Parathyroid adenoma (tissue), 2 donors: Measurements from ENCODE around the gene EIPR1.

Experiments
- H2AFZ ChIP-seq: fragments of 300-600 bp; sonication (generic); one replicate; pipeline ENCODE4 v1.7.0; 2017; ENCODE audit warnings: antibody characterized with exemption, mild to moderate bottlenecking
- H3K27ac ChIP-seq: fragments of 300-600 bp; sonication (generic); one replicate; pipeline ENCODE4 v1.7.0; 2017
- H3K27me3 ChIP-seq: fragments of 300-600 bp; sonication (generic); one replicate; pipeline ENCODE4 v1.7.0; 2017; ENCODE audit warnings: low read length; ENCODE audit not compliant: control insufficient read depth, insufficient read depth
- H3K36me3 ChIP-seq: fragments of 300-600 bp; sonication (generic); one replicate; pipeline ENCODE4 v1.7.0; 2017; ENCODE audit warnings: low read length; ENCODE audit not compliant: control insufficient read depth, insufficient read depth
- H3K4me1 ChIP-seq: fragments of 300-600 bp; sonication (generic); one replicate; pipeline ENCODE4 v1.7.0; 2017; ENCODE audit warnings: control low read depth
- H3K4me2 ChIP-seq: fragments of 300-600 bp; sonication (generic); one replicate; pipeline ENCODE4 v1.7.0; 2017; ENCODE audit warnings: low read length
- H3K4me3 ChIP-seq: fragments of 300-600 bp; sonication (generic); one replicate; pipeline ENCODE4 v1.7.0; 2017; ENCODE audit warnings: low read depth, low read length
- H3K79me2 ChIP-seq: fragments of 300-600 bp; sonication (generic); one replicate; pipeline ENCODE4 v1.7.0; 2017; ENCODE audit warnings: control low read depth
- H3K9ac ChIP-seq: fragments of 300-600 bp; sonication (generic); one replicate; pipeline ENCODE4 v1.7.0; 2017; ENCODE audit warnings: mild to moderate bottlenecking
- H3K9me3 ChIP-seq: fragments of 300-600 bp; sonication (generic); one replicate; pipeline ENCODE4 v1.7.0; 2017; ENCODE audit warnings: low read length; ENCODE audit not compliant: control insufficient read depth
- TF ChIP-seq, protein P1 (sequence below): fragments of 300-600 bp; sonication (generic); IDR thresholded peaks from one replicate; pipeline ENCODE4 v1.7.0; 2017; ENCODE audit warnings: antibody characterized with exemption, mild to moderate bottlenecking
- donor health status: primary hyperparathyroidism.

Gene EIPR1

DNA sequence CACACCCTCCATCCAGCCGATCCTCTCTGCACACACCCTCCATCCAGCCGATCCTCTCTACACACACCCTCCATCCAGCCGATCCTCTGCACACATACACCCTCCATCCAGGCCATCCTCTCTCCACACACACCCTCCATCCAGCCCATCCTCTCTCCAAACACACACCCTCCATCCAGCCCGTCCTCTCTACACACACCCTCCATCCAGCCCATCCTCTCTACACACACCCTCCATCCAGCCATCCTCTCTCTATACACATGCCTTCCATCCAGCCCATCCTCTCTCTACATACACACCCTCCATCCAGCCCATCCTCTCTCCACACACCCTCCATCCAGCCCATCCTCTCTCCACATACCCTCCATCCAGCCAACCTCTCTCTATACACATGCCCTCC is 83.1 kb downstream of the EIPR1 start:
- TF ChIP-seq, protein P1, sequence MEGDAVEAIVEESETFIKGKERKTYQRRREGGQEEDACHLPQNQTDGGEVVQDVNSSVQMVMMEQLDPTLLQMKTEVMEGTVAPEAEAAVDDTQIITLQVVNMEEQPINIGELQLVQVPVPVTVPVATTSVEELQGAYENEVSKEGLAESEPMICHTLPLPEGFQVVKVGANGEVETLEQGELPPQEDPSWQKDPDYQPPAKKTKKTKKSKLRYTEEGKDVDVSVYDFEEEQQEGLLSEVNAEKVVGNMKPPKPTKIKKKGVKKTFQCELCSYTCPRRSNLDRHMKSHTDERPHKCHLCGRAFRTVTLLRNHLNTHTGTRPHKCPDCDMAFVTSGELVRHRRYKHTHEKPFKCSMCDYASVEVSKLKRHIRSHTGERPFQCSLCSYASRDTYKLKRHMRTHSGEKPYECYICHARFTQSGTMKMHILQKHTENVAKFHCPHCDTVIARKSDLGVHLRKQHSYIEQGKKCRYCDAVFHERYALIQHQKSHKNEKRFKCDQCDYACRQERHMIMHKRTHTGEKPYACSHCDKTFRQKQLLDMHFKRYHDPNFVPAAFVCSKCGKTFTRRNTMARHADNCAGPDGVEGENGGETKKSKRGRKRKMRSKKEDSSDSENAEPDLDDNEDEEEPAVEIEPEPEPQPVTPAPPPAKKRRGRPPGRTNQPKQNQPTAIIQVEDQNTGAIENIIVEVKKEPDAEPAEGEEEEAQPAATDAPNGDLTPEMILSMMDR: no peak
- Histone ChIP-seq H2AFZ (no peak overlapping the region), H3K27ac (peak overlapping the region; percentile 83)

DNA sequence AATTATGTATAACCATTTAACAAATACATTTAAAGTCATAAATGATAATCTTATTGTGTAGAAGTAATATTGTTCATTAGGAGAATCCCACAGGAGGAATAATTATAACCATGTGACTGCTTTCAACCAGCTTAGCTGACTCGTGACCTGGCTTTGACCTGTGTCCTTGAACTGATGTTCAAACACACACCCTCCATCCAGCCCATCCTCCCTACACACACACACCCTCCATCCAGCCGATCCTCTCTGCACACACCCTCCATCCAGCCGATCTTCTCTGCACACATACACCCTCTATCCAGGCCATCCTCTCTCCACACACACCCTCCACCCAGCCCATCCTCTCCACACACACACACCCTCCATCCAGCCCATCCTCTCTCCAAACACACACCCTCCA is 83.5 kb downstream of the EIPR1 start:
- H3K9ac ChIP-seq: no peak overlapping the region
- peaks cover 67% of the 10 kb centered on the region for H3K4me1 ChIP-seq
- H3K4me2 ChIP-seq: no peak overlapping the region
- no peak overlapping the region for H2AFZ ChIP-seq
- H3K79me2 ChIP-seq: peaks cover 9% of the 10 kb centered on the region
- no peaks in the 10 kb centered on the region for H3K9me3 ChIP-seq
- TF ChIP-seq, protein P1: no peak
- peak overlapping the region; percentile 83 for H3K27ac ChIP-seq
- H3K36me3 ChIP-seq: no peaks in the 10 kb centered on the region
- no peak overlapping the region for H3K4me3 ChIP-seq
- no peaks in the 10 kb centered on the region for H3K27me3 ChIP-seq

More for the DNA sequence above, 83.1 kb downstream of the EIPR1 start:
- Histone ChIP-seq H3K4me1 (peaks cover 70% of the 10 kb centered on the region), H3K4me3 (no peak overlapping the region), H3K27me3 (no peaks in the 10 kb centered on the region), H3K36me3 (no peaks in the 10 kb centered on the region), H3K9ac (no peak overlapping the region), H3K79me2 (peaks cover 9% of the 10 kb centered on the region), H3K9me3 (no peaks in the 10 kb centered on the region), H3K4me2 (no peak overlapping the region)

DNA sequence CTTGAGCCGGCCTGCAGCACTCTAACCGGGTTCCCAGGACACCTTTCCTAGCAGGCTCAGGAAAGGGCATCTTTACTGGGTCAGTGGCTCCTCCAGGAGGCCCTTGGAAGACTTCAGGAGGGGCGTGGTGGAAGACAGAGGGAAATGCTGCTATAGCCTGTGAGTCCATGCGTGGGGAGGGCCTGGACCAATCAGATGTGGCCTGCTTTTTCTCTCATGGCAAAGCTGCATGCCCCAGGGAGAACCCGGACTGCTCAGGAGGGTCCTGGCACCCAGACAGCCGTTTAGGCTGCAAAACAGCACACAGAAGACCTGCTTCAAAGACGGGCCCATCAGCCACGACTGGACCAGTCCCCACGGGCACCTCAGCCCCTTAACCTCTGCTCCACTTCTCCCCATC is 84.4 kb downstream of the EIPR1 start:
- Histone ChIP-seq H3K27ac (peak overlapping the region; percentile 83), H3K4me1 (peaks cover 60% of the 10 kb centered on the region), H3K4me2 (no peak overlapping the region), H3K4me3 (no peak overlapping the region), H2AFZ (peak overlapping the region; percentile 59), H3K79me2 (peaks cover 10% of the 10 kb centered on the region), H3K9me3 (no peaks in the 10 kb centered on the region), H3K27me3 (no peaks in the 10 kb centered on the region), H3K36me3 (no peaks in the 10 kb centered on the region), H3K9ac (no peak overlapping the region)
- TF ChIP-seq, protein P1: no peak

DNA sequence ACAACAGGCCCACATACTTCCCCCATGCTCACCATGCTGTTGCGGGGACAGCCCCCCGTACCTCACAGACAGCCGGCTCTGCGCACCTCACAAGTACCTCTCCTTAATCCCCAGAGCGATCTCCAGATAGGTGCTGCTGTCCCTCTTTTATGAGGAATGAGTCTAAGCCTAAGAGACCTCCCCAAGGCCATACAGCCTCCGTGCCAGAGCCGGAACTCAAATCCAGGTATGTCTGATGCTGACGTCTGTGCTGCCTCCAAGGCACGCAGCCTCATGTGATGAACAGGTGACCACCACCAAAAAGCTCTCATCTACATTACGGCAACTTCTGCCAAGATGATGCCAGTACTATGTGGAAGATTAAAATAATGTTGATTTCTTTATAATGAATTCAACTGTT is 85.2 kb downstream of the EIPR1 start:
- Histone ChIP-seq H3K4me3 (no peak overlapping the region), H3K79me2 (peaks cover 18% of the 10 kb centered on the region), H2AFZ (no peak overlapping the region), H3K9ac (no peak overlapping the region), H3K9me3 (no peaks in the 10 kb centered on the region), H3K27me3 (no peaks in the 10 kb centered on the region), H3K27ac (peak overlapping the region; percentile 83), H3K4me2 (no peak overlapping the region), H3K4me1 (peaks cover 53% of the 10 kb centered on the region), H3K36me3 (no peaks in the 10 kb centered on the region)
- TF ChIP-seq, protein P1: no peak

DNA sequence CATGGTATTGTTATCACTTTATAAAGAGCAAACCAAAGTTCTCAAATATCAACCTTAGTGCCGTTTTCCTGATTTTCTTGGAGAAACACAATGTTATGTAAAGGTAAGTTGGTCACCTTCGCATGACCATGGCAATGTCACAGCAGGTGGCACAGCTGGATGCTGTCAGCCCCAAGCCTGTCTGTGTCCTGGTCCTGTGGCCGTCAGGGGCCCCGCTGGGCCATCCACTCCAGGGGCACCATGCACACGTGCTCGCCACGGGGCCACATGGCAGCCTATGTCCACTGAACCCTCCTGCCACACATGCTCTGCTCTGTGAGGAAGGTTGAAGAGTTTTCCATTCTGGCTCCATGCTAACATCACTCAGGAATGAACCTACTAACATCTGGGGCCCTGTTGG is 85.9 kb downstream of the EIPR1 start:
- H3K4me1 ChIP-seq: peaks cover 46% of the 10 kb centered on the region
- no peaks in the 10 kb centered on the region for H3K27me3 ChIP-seq
- TF ChIP-seq, protein P1: no peak
- H3K36me3 ChIP-seq: no peaks in the 10 kb centered on the region
- H3K9me3 ChIP-seq: no peaks in the 10 kb centered on the region
- peak overlapping the region; percentile 83 for H3K27ac ChIP-seq
- H3K9ac ChIP-seq: no peak overlapping the region
- no peak overlapping the region for H2AFZ ChIP-seq
- H3K4me2 ChIP-seq: no peak overlapping the region
- H3K79me2 ChIP-seq: peaks cover 22% of the 10 kb centered on the region
- no peak overlapping the region for H3K4me3 ChIP-seq
